Smooth muscle cell (in vitro differentiated cells): ENCODE measurements around the gene EPDR1. TPM values are rescaled to one million over a fixed set of nuclear protein-coding genes. Genes with fewer than 3 reads are reported as not detected.

Experiments
- DNase-seq: peaks from one replicate; lab custom pipeline; 2025; ENCODE audit not compliant: unreplicated experiment; lab: John Stamatoyannopoulos, UW
- H2AFZ ChIP-seq: fragments of 200-600 bp; sonication (generic); 2 replicates; pipeline ENCODE4 v1.6.0; 2016; ENCODE audit warnings: antibody characterized with exemption, low read depth, mild to moderate bottlenecking
- H3F3A ChIP-seq: fragments of 200-600 bp; sonication (generic); 2 replicates; pipeline ENCODE4 v1.6.0; 2017; ENCODE audit warnings: antibody characterized with exemption, low read depth
- H3K27ac ChIP-seq: fragments of 200-600 bp; sonication (generic); 2 replicates; pipeline ENCODE4 v1.5.1; 2016; ENCODE audit warnings: low read depth, mild to moderate bottlenecking
- H3K27me3 ChIP-seq: fragments of 200-600 bp; sonication (generic); 2 replicates; pipeline ENCODE4 v1.6.1; 2016; ENCODE audit warnings: low read depth, mild to moderate bottlenecking
- H3K36me3 ChIP-seq: fragments of 200-600 bp; sonication (generic); 2 replicates; pipeline ENCODE4 v1.5.1; 2016; ENCODE audit warnings: low read depth
- H3K4me1 ChIP-seq: fragments of 200-600 bp; sonication (generic); 2 replicates; pipeline ENCODE4 v1.5.1; 2016; ENCODE audit warnings: low read depth
- H3K4me2 ChIP-seq: fragments of 200-600 bp; sonication (generic); 2 replicates; pipeline ENCODE4 v1.6.0; 2016; ENCODE audit warnings: mild to moderate bottlenecking
- H3K4me3 ChIP-seq: fragments of 200-600 bp; sonication (generic); 2 replicates; pipeline ENCODE4 v1.5.1; 2016; ENCODE audit warnings: mild to moderate bottlenecking
- H3K79me2 ChIP-seq: fragments of 200-600 bp; sonication (generic); 2 replicates; pipeline ENCODE4 v1.6.0; 2016; ENCODE audit warnings: low read depth, mild to moderate bottlenecking
- H3K9ac ChIP-seq: fragments of 200-600 bp; sonication (generic); 2 replicates; pipeline ENCODE4 v1.6.0; 2016; ENCODE audit warnings: low read depth
- H3K9me3 ChIP-seq: fragments of 200-600 bp; sonication (generic); replicated peaks from 2 replicates; pipeline ENCODE4 v1.5.1; 2016; ENCODE audit warnings: low read depth
- H4K20me1 ChIP-seq: fragments of 200-600 bp; sonication (generic); 2 replicates; pipeline ENCODE4 v1.6.0; 2016; ENCODE audit warnings: low read depth
- WGBS: methylation state at CpG from one replicate; pipeline ENCODE4 v1.1.7; 2016; ENCODE audit warnings: low lambda C conversion rate; 5-methylcytosine and 5-hydroxymethylcytosine counted together
- polyA plus RNA-seq: library from polyadenylated mRNA; unstranded; fragments of >200 nt; fragmentation: Nextera tagmentation; extraction: Ambion mirVana; gene quantifications from 2 replicates; pipeline ENCODE4 v1.2.1, GENCODE V29; 2016
- total RNA-seq: library from RNA; depleted of rRNA; stranded (reverse); fragments of >200 nt; gene quantifications from 2 replicates; pipeline ENCODE4 v1.2.3, GENCODE V29; 2014
- TF ChIP-seq, protein P1 (sequence below): fragments of 200-600 bp; sonication (generic); IDR thresholded peaks from 2 replicates; pipeline ENCODE4 v1.5.1; 2017; ENCODE audit warnings: borderline replicate concordance, mild to moderate bottlenecking, antibody characterized with exemption; ENCODE audit not compliant: insufficient read depth, poor library complexity, severe bottlenecking

Gene EPDR1
- total and polyA plus RNA-seq, 2 experiments from 2014 or later, result 11.1 to 17.1 TPM

DNA sequence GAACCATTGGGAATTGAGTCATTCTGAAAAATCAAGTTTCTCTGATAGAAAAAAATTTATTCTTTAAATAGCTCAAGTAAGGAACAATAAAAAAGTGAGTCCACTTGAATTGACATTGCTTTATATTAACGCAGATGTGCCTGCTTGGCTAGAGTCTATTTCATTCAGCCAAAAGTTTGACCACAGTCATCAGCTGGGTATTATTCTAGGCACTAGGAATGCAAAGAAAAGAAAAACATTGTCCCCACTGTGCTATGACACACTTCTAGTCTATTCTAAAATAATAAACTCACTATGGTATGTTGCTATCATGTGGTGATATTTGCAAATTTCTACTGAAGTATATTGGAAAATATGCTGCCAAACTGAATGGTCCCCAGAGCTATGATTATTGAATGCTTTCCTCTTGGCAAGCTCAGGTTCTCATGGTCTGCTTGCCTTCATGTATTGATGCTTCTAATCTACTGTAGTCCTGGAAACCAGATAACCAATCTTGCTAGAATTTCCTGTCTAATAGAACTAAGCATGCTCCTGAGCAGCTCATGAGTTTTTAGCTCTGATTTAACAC lies 12.1 kb upstream of the EPDR1 start:
- TF ChIP-seq, protein P1, sequence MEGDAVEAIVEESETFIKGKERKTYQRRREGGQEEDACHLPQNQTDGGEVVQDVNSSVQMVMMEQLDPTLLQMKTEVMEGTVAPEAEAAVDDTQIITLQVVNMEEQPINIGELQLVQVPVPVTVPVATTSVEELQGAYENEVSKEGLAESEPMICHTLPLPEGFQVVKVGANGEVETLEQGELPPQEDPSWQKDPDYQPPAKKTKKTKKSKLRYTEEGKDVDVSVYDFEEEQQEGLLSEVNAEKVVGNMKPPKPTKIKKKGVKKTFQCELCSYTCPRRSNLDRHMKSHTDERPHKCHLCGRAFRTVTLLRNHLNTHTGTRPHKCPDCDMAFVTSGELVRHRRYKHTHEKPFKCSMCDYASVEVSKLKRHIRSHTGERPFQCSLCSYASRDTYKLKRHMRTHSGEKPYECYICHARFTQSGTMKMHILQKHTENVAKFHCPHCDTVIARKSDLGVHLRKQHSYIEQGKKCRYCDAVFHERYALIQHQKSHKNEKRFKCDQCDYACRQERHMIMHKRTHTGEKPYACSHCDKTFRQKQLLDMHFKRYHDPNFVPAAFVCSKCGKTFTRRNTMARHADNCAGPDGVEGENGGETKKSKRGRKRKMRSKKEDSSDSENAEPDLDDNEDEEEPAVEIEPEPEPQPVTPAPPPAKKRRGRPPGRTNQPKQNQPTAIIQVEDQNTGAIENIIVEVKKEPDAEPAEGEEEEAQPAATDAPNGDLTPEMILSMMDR, result no peak
- Histone ChIP-seq H3K9ac (no peak overlapping the region), H4K20me1 (no peaks in the 10 kb centered on the region), H3K9me3 (no peaks in the 10 kb centered on the region), H3K27ac (no peak overlapping the region), H3F3A (no peaks in the 10 kb centered on the region), H2AFZ (no peak overlapping the region), H3K27me3 (peaks cover 2% of the 10 kb centered on the region), H3K4me2 (no peak overlapping the region), H3K4me3 (no peak overlapping the region), H3K79me2 (no peaks in the 10 kb centered on the region), H3K4me1 (no peaks in the 10 kb centered on the region), H3K36me3 (no peaks in the 10 kb centered on the region)
- WGBS, result 92% methylated on average over 1 of the region's 1 CpG
- no peak for DNase-seq

DNA sequence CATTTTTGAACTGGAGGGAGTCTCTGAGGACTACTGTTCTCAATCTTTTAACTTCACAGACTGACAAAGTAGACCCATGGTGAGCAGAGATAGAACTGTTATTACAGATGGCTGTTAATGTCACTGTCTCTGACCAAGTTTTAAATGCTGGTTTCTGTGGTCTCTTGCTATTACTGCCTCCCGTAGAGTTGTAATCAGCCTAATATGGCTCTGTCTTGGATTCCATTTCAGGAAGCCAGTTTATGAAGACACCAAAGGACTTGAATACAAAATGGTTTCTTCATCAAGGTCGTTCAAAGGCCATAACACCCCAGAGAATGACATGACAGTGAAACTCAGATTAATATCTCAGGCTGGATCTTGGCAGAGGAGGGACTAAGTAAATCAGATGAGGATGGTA lies 7.7 kb upstream of the EPDR1 start:
- Histone ChIP-seq H3K27me3 (peaks cover 38% of the 10 kb centered on the region), H3K9ac (no peak overlapping the region), H3K4me2 (no peak overlapping the region), H4K20me1 (no peaks in the 10 kb centered on the region), H3K79me2 (no peaks in the 10 kb centered on the region), H3K27ac (no peak overlapping the region), H2AFZ (no peak overlapping the region), H3K9me3 (no peaks in the 10 kb centered on the region), H3K4me3 (no peak overlapping the region), H3F3A (no peaks in the 10 kb centered on the region), H3K4me1 (no peaks in the 10 kb centered on the region), H3K36me3 (no peaks in the 10 kb centered on the region)
- 52% methylated on average over 2 of the region's 2 CpGs for WGBS
- no peak for DNase-seq
- TF ChIP-seq, protein P1, result no peak

DNA sequence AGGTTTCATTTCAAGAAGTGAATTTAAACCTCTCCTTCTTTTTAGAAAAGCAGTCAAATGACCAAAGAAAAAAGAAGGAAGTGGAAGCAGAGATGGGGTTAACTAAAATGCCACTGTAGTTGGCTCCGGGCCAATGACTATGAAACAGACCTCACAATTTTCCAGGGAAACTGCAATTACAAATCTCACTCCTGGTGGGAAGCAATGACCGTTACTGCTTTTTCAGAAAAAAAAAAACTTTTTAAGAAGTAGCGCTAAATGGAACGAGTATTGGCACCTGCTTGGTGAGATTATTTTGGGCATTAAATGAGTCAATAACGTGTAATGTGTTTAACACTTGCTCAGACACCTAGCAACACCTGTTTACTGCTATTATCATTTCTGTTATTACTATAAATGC lies 5.0 kb upstream of the EPDR1 start:
- TF ChIP-seq, protein P1, result no peak
- Histone ChIP-seq H3K4me2 (no peak overlapping the region), H4K20me1 (no peaks in the 10 kb centered on the region), H3K27me3 (peaks cover 63% of the 10 kb centered on the region), H3K27ac (no peak overlapping the region), H3K9ac (no peak overlapping the region), H2AFZ (no peak overlapping the region), H3F3A (no peaks in the 10 kb centered on the region), H3K36me3 (no peaks in the 10 kb centered on the region), H3K9me3 (no peaks in the 10 kb centered on the region), H3K4me3 (no peak overlapping the region), H3K4me1 (no peaks in the 10 kb centered on the region), H3K79me2 (no peaks in the 10 kb centered on the region)
- no peak for DNase-seq
- WGBS, result 62% methylated on average over 5 of the region's 5 CpGs

DNA sequence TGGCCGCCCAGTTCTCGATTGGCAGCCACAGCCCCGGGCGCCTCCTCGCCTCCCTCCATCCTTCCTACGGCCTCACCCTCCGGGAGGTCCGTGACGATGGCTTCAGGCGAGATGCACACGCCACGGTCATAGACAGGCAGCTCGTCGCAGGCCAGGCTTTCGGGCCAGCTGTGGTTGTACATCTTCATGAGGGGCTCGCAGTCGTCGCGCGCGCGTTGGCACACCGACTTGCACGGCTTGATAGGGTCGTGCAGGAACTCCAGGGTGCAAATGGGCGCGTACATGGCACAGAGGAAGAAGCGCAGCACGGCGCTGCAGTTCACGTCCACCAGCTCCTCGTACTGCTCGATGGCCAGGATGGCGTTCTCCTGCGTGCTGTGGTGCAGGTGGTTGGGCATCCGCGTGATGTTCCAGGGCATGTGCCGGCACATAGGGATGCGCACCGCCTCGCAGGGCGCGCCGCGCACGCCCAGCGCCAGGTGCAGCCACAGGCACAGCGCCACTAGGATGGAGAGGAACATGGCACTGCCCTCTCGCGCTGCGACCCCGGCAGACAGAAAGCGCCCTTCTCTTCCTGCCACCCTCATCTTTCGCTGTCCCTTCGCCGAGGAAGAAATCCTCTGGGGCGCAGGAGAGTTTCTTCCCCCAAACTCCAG lies 4.3 kb upstream of the EPDR1 start:
- 21% methylated on average over 54 of the region's 57 CpGs for WGBS
- no peaks in the 10 kb centered on the region for H4K20me1 ChIP-seq
- H2AFZ ChIP-seq, result peak overlapping the region; percentile 80
- DNase-seq, result no peak
- H3K4me2 ChIP-seq, result peak overlapping the region; percentile 84
- no peaks in the 10 kb centered on the region for H3K9me3 ChIP-seq
- peaks cover 63% of the 10 kb centered on the region for H3K27me3 ChIP-seq
- peak overlapping the region; percentile 47 for H3K4me3 ChIP-seq
- no peaks in the 10 kb centered on the region for H3K36me3 ChIP-seq
- H3K79me2 ChIP-seq, result no peaks in the 10 kb centered on the region
- H3K4me1 ChIP-seq, result no peaks in the 10 kb centered on the region
- H3K27ac ChIP-seq, result no peak overlapping the region
- no peaks in the 10 kb centered on the region for H3F3A ChIP-seq
- TF ChIP-seq, protein P1, result no peak
- H3K9ac ChIP-seq, result no peak overlapping the region
